K562 (cell line): ENCODE data around the gene CELA3B. TPM values are rescaled to one million over a fixed set of nuclear protein-coding genes. Genes with fewer than 3 reads are reported as not detected.

ENCODE experiments used
- BHLHE40 ChIP-seq: IDR thresholded peaks from 2 replicates; pipeline ENCODE4 v1.6.1; 2011; ENCODE audit warnings: low read length, improper control_type of control experiment
- BRF1 ChIP-seq: IDR thresholded peaks from 3 replicates; pipeline ENCODE4 v1.6.1; 2011; ENCODE audit warnings: borderline replicate concordance, mild to moderate bottlenecking; ENCODE audit not compliant: insufficient read length; ENCODE audit errors: extremely low read depth
- CHD4 ChIP-seq: fragments of 200-600 bp; sonication (generic); IDR thresholded peaks from 3 replicates; pipeline ENCODE4 v1.6.1; 2012; ENCODE audit warnings: low read depth, mild to moderate bottlenecking, mixed read lengths, low read length, inconsistent platforms; ENCODE audit not compliant: insufficient read depth, insufficient replicate concordance, poor library complexity, severe bottlenecking
- DACH1 ChIP-seq: fragments of 450-650 bp; IDR thresholded peaks from 2 replicates; pipeline ENCODE4 v1.6.1; 2018; ENCODE audit not compliant: partially characterized antibody
- E4F1 ChIP-seq: fragments of 250-450 bp; sonication (Bioruptor Pico); IDR thresholded peaks from 2 replicates; pipeline ENCODE4 v1.5.0; 2021; ENCODE audit warnings: mild to moderate bottlenecking, borderline replicate concordance
- ETV1 ChIP-seq: fragments of 450-650 bp; conservative IDR thresholded peaks from 2 replicates; pipeline ENCODE4 v1.6.1; 2016; ENCODE audit warnings: missing genetic modification characterization, control low read depth, low read depth, missing compliant biosample characterization
- FOXP1 ChIP-seq: sonication (generic); formaldehyde crosslinking; IDR thresholded peaks from 2 replicates; pipeline ENCODE4 v1.8.0; 2022; ENCODE audit warnings: mild to moderate bottlenecking, missing genetic modification reagents
- MTA3 ChIP-seq: fragments of 450-650 bp; formaldehyde crosslinking; IDR thresholded peaks from 2 replicates; pipeline ENCODE4 v1.6.1; 2017; ENCODE audit warnings: mild to moderate bottlenecking, borderline replicate concordance
- POLR3A ChIP-seq: IDR thresholded peaks from 2 replicates; pipeline ENCODE4 v1.6.1; 2011; ENCODE audit warnings: borderline replicate concordance, mild to moderate bottlenecking, moderate library complexity; ENCODE audit not compliant: insufficient read length, insufficient read depth; ENCODE audit errors: extremely low read depth
- REST ChIP-seq, 2 experiments: fragments of 450-650 bp; formaldehyde crosslinking in 1 of 2; IDR thresholded peaks; 2 replicates each; pipeline versions ENCODE4 v1.4.0 to v1.6.1; 2014 to 2020; ENCODE audit warnings: mild to moderate bottlenecking in 2 of 2, borderline replicate concordance in 1 of 2, low read depth in 1 of 2
- SMARCE1 ChIP-seq: fragments of 450-650 bp; IDR thresholded peaks from 2 replicates; pipeline ENCODE4 v1.7.1; 2016; ENCODE audit warnings: mild to moderate bottlenecking
- SP2 ChIP-seq: IDR thresholded peaks from 2 replicates; pipeline ENCODE4 v1.6.1; 2011; ENCODE audit warnings: mild to moderate bottlenecking, low read depth, low read length, moderate library complexity; ENCODE audit not compliant: poor library complexity, severe bottlenecking; ENCODE audit errors: extremely low read depth
- ZFP30 ChIP-seq: fragments of 250-450 bp; sonication (Bioruptor Pico); IDR thresholded peaks from 2 replicates; pipeline ENCODE4 v1.8.0; 2022; ENCODE audit warnings: moderate library complexity, mild to moderate bottlenecking, inconsistent platforms, borderline replicate concordance
- ZNF124 ChIP-seq: sonication (generic); formaldehyde crosslinking; IDR thresholded peaks from 2 replicates; pipeline ENCODE4 v1.8.1; 2022; ENCODE audit warnings: missing genetic modification reagents
- ZNF134 ChIP-seq: fragments of 250-450 bp; sonication (Bioruptor Pico); conservative IDR thresholded peaks from 2 replicates; pipeline ENCODE4 v1.4.0; 2020
- ZNF23 ChIP-seq: fragments of 250-450 bp; sonication (Bioruptor Pico); IDR thresholded peaks from 2 replicates; pipeline ENCODE4 v1.4.0; 2020; ENCODE audit warnings: mild to moderate bottlenecking
- ZNF57 ChIP-seq: fragments of 450-650 bp; formaldehyde crosslinking; IDR thresholded peaks from 2 replicates; pipeline ENCODE4 v1.4.0; 2020; ENCODE audit warnings: mild to moderate bottlenecking, moderate library complexity
- polyA plus RNA-seq, 8 experiments: library from polyadenylated mRNA; depleted of rRNA in 4 of 8; stranded (reverse) in 5 of 8; unstranded in 3 of 8; fragments of >200 nt; fragmentation: Nextera tagmentation in 2 of 8; fragmentation: Illumina TruSeq in 1 of 8; extraction: Ambion mirVana in 2 of 8; extraction: Trizol in 1 of 8; gene quantifications; 2 replicates each; pipeline versions ENCODE4 v1.2.1 to v1.2.3, GENCODE V29; 2011 to 2014; ENCODE audit warnings: inconsistent platforms in 1 of 8, missing spikeins in 1 of 8
- total RNA-seq, 7 experiments: library from RNA; depleted of rRNA in 6 of 7; stranded (reverse); fragments of >200 nt in 6 of 7; fragmentation: Illumina TruSeq in 2 of 7; extraction: Trizol in 2 of 7; gene quantifications; 2 replicates each; pipeline versions ENCODE4 v1.2.1 to v1.2.3, GENCODE V29; 2011 to 2021; ENCODE audit warnings: low replicate concordance in 1 of 7

Gene CELA3B
- total and polyA plus RNA-seq, 9 of the 15 experiments (the other 6 are each of a cell fraction or from before 2014, with no cell fraction given), result 3.1 TPM; not detected in 8

GRCh38 chr1:21933397-21934248 lies 43.2 kb upstream of the CELA3B start (continued):
- TF ChIP-seq REST (IDR thresholded peaks at IDR 0.05; ENCODE audit: borderline replicate concordance) (peak; percentile 48), REST (CRISPR knock-in tag; IDR thresholded peaks at IDR 0.05; ENCODE audit: low read depth) (no peak), SP2 (no peak), ZNF134 (CRISPR knock-in tag) (no peak), ZNF124 (CRISPR knock-in tag) (no peak), BHLHE40 (no peak), BRF1 (no peak), CHD4 (no peak), ZFP30 (CRISPR knock-in tag) (no peak), E4F1 (CRISPR knock-in tag) (no peak), FOXP1 (CRISPR knock-in tag) (peak; percentile 43; the same call in 1 of the 2 replicates), ZNF23 (CRISPR knock-in tag) (no peak), MTA3 (no peak; the same call in 1 of the 2 replicates), ETV1 (tag) (no peak), DACH1 (peak; percentile 89), SMARCE1 (no peak), ZNF57 (no peak), POLR3A (no peak)
